HCT116 (cell line): ENCODE data around the gene LDB2. TPM values are rescaled to one million over a fixed set of nuclear protein-coding genes. Genes with fewer than 3 reads are reported as not detected.

ENCODE experiments used
- ATAC-seq: fragments of 200-7000 bp; cut with Tn5 transposase; 2 replicates; pipeline ENCODE4 v1.9.1; 2020; ENCODE audit warnings: mild to moderate bottlenecking, moderate library complexity
- BruUV-seq: library from RNA; stranded (reverse); fragments of 400-500 nt; replicated peaks from 2 replicates; lab custom pipeline; 2021; lab: Mats Ljungman, UMichigan
- CTCF ChIA-PET: fragments of 300-600 bp; sonication (Branson Sonifier 250); formaldehyde crosslinking; loops from one replicate; lab custom pipeline; 2021; ENCODE audit warnings: antibody characterized with exemption; lab: Charles Lee
- POLR2A ChIA-PET: fragments of 300-600, 350-600 bp; sonication (Branson Sonifier 250); formaldehyde crosslinking; loops from one replicate; lab custom pipeline; 2021; ENCODE audit warnings: antibody characterized with exemption; lab: Charles Lee
- RAD21 ChIA-PET, 2 experiments: fragments of 300-600 bp; sonication (Branson Sonifier 250); formaldehyde crosslinking; loops; one replicate each; lab custom pipeline; 2023; ENCODE audit warnings: low total read pairs in 2 of 2; ENCODE audit not compliant: uncharacterized antibody in 2 of 2, unreplicated experiment in 2 of 2, low non-redundant PET in 1 of 2; lab: Charles Lee
- DNase-seq: peaks from one replicate; pipeline ENCODE4 v3.0.0-alpha.2; 2010; ENCODE audit warnings: low read depth, low spot score
- H2AFZ ChIP-seq: fragments of 200-600 bp; shearing (Covaris generic), sonication (generic); 2 replicates; pipeline ENCODE4 v1.6.1; 2017; ENCODE audit warnings: low read depth, mixed run types, mixed read lengths, antibody characterized with exemption, low read length; ENCODE audit not compliant: poor library complexity, severe bottlenecking
- H3K27ac ChIP-seq: 2 replicates; pipeline ENCODE4 v1.5.1; 2012; ENCODE audit warnings: low read depth, low read length
- H3K27me3 ChIP-seq: fragments of 200-600 bp; sonication (generic); 2 replicates; pipeline ENCODE4 v1.6.1; 2016; ENCODE audit warnings: mixed run types, low read length, mixed read lengths; ENCODE audit not compliant: insufficient read depth
- H3K36me3 ChIP-seq, 2 experiments: fragments of 200-500 bp in 1 of 2; fragments of 200-600 bp in 1 of 2; sonication (Bioruptor generic) in 1 of 2; sonication (generic) in 1 of 2; 2 replicates each; pipeline versions ENCODE4 v1.5.1 to v1.6.1; 2014 to 2016; ENCODE audit warnings: low read length in 2 of 2, inconsistent platforms in 1 of 2, mixed read lengths in 1 of 2, mixed run types in 1 of 2; ENCODE audit not compliant: insufficient read depth in 2 of 2, control insufficient read depth in 1 of 2
- H3K4me1 ChIP-seq, 2 experiments: fragments of 200-600 bp in 1 of 2; sonication (generic) in 1 of 2; 2 replicates each; pipeline versions ENCODE4 v1.5.1 to v1.6.1; 2012 to 2017; ENCODE audit warnings: low read length in 2 of 2, inconsistent platforms in 1 of 2, mild to moderate bottlenecking in 1 of 2, mixed read lengths in 1 of 2, mixed run types in 1 of 2, moderate library complexity in 1 of 2; ENCODE audit not compliant: insufficient read depth in 2 of 2, control insufficient read depth in 1 of 2
- H3K4me2 ChIP-seq: fragments of 200-600 bp; sonication (generic); 2 replicates; pipeline ENCODE4 v1.6.1; 2017; ENCODE audit warnings: mixed run types, low read length, mixed read lengths
- H3K4me3 ChIP-seq, 2 experiments: fragments of 200-600 bp in 1 of 2; sonication (generic) in 1 of 2; replicated peaks in 1 of 2; 2 replicates each; pipeline ENCODE4 v1.5.1; 2011 to 2016; ENCODE audit warnings: low read length in 2 of 2, control low read depth in 1 of 2, low read depth in 1 of 2, mild to moderate bottlenecking in 1 of 2, mixed read lengths in 1 of 2, mixed run types in 1 of 2
- H3K79me2 ChIP-seq: fragments of 200-600 bp; sonication (generic); 2 replicates; pipeline ENCODE4 v1.6.1; 2017; ENCODE audit warnings: mild to moderate bottlenecking, mixed run types, low read length, moderate library complexity, mixed read lengths; ENCODE audit not compliant: insufficient read depth
- H3K9ac ChIP-seq: fragments of 200-600 bp; sonication (generic); 2 replicates; pipeline ENCODE4 v1.6.1; 2016; ENCODE audit warnings: low read length, mixed read lengths
- H3K9me2 ChIP-seq: fragments of 200-600 bp; sonication (generic), shearing (Covaris generic); 2 replicates; pipeline ENCODE4 v1.6.1; 2017; ENCODE audit warnings: mixed run types, mild to moderate bottlenecking, moderate library complexity; ENCODE audit not compliant: insufficient read depth
- H3K9me3 ChIP-seq, 2 experiments: fragments of 200-500 bp in 1 of 2; fragments of 200-600 bp in 1 of 2; sonication (Bioruptor generic) in 1 of 2; sonication (generic) in 1 of 2; 2 replicates each; pipeline ENCODE4 v1.6.1; 2014 to 2017; ENCODE audit warnings: low read length in 2 of 2, mixed read lengths in 2 of 2, inconsistent platforms in 1 of 2, low read depth in 1 of 2, mild to moderate bottlenecking in 1 of 2, mixed run types in 1 of 2, moderate library complexity in 1 of 2; ENCODE audit not compliant: control insufficient read depth in 1 of 2, insufficient read depth in 1 of 2
- H4K20me1 ChIP-seq: fragments of 200-600 bp; sonication (generic), shearing (Covaris generic); 2 replicates; pipeline ENCODE4 v1.6.1; 2017; ENCODE audit warnings: mixed run types, mild to moderate bottlenecking, moderate library complexity; ENCODE audit not compliant: insufficient read depth
- CBX3 ChIP-seq: IDR thresholded peaks from 2 replicates; pipeline ENCODE4 v1.6.1; 2012; ENCODE audit warnings: low read depth
- CTCF ChIP-seq, 3 experiments: fragments of 200-600 bp in 1 of 3; sonication (generic) in 1 of 3; IDR thresholded peaks in 2 of 3; conservative IDR thresholded peaks in 1 of 3; 2 replicates each; pipeline ENCODE4 v1.5.1; 2012 to 2017; ENCODE audit warnings: low read depth in 2 of 3, low read length in 2 of 3, antibody characterized with exemption in 1 of 3, borderline replicate concordance in 1 of 3, control low read depth in 1 of 3, mild to moderate bottlenecking in 1 of 3, mixed read lengths in 1 of 3, mixed run types in 1 of 3, moderate library complexity in 1 of 3; ENCODE audit not compliant: insufficient read depth in 1 of 3
- EGR1 ChIP-seq: IDR thresholded peaks from 2 replicates; pipeline ENCODE4 v1.6.1; 2012; ENCODE audit warnings: low read depth
- EZH2 ChIP-seq: fragments of 200-600 bp; sonication (generic); IDR thresholded peaks from 2 replicates; pipeline ENCODE4 v1.6.1; 2017; ENCODE audit warnings: antibody characterized with exemption, mixed run types
- MAX ChIP-seq: IDR thresholded peaks from 2 replicates; pipeline ENCODE4 v1.6.1; 2012
- SIN3A ChIP-seq: IDR thresholded peaks from 2 replicates; pipeline ENCODE4 v1.6.1; 2012; ENCODE audit warnings: low read depth
- TCF7L2 ChIP-seq: IDR thresholded peaks from 2 replicates; pipeline ENCODE4 v1.7.0; 2011; ENCODE audit warnings: borderline replicate concordance, inconsistent platforms; ENCODE audit not compliant: insufficient read depth, insufficient read length; ENCODE audit errors: extremely low read depth
- ZNF274 ChIP-seq: fragments of 200-500 bp; sonication (Bioruptor generic); IDR thresholded peaks from 2 replicates; pipeline ENCODE4 v1.6.1; 2014; ENCODE audit warnings: mild to moderate bottlenecking, low read depth, low read length, inconsistent platforms
- intact Hi-C: fragments of 100-400 bp; cut with micrococcal nuclease; formaldehyde crosslinking; loops from 2 replicates; pipeline ENCODE4 v1.10.0; 2022
- total RNA-seq: library from RNA; stranded (reverse); gene quantifications from one replicate; pipeline ENCODE4 v1.2.1, GENCODE V29; 2021; ENCODE audit not compliant: unreplicated experiment
- TF ChIP-seq, protein P1 (sequence below): IDR thresholded peaks from 2 replicates; pipeline ENCODE4 v1.6.1; 2012

The LDB2 gene
- total RNA-seq, 1 experiment from 2014 or later, result 0.12 TPM

- Histone ChIP-seq H3K9me3 (no peaks in the 10 kb centered on the region), H4K20me1 (no peaks in the 10 kb centered on the region), H2AFZ (no peak overlapping the region), H3K9ac (no peak overlapping the region), H3K9me2 (no peaks in the 10 kb centered on the region), H3K4me1 (no peaks in the 10 kb centered on the region), H3K27me3 (peaks cover 5% of the 10 kb centered on the region; the same call in 1 of the 2 replicates), H3K27ac (no peak overlapping the region), H3K79me2 (no peaks in the 10 kb centered on the region), H3K4me3 (no peak overlapping the region), H3K4me2 (no peak overlapping the region), H3K36me3 (no peaks in the 10 kb centered on the region)
- no peak for ATAC-seq
- CTCF ChIA-PET, result no interaction called here
- POLR2A ChIA-PET, result no interaction called here
- intact Hi-C loops, result no loop called here
- BruUV-seq, result no TSS peak
- TF ChIP-seq EZH2, result no peak
- TF ChIP-seq CBX3, result no peak
- TF ChIP-seq EGR1, result no peak
- TF ChIP-seq, protein P1, sequence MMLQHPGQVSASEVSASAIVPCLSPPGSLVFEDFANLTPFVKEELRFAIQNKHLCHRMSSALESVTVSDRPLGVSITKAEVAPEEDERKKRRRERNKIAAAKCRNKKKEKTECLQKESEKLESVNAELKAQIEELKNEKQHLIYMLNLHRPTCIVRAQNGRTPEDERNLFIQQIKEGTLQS, result no peak
- no peak for DNase-seq
- RAD21 ChIA-PET, result no interaction called here
These were observed 203.6 kb downstream of the LDB2 start for GRCh38 chr4:16694884-16695276.

DNA sequence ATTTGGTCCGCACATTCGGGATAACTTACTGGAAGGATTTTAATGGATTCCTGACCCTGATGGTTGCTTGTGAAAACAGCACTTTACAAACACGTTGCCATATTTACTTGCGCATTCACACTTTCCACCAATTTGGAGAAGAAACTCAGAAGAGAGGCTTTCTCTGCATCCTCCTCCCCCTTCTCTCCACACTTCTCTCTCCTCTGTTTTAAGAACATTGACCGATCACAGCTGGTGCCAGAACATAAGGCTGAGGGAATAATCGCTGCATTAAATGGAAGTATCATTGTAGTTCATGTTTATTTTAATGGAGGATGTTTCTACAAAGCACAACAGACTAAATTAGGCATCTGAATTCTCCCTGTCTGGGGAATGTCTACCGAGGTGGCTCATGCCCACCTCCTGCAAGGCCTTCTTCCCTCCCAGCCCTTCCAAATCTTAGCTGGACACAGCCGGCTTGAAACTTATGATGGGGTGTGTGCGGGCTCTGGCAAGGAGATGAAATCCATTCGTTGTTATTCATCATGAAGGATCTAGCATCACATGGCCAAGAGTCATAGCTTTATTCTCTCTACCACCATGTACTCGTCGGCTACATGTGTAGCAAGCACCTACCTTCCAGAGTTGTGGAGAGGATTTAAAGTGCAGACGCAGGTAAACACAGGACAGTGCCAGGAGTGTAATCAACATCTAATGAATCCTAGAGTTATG is 204.1 kb downstream of the LDB2 start:
- Histone ChIP-seq H4K20me1 (no peaks in the 10 kb centered on the region), H3K27me3 (peaks cover 5% of the 10 kb centered on the region; the same call in 1 of the 2 replicates), H3K9ac (no peak overlapping the region), H3K9me3 (no peaks in the 10 kb centered on the region), H3K79me2 (no peaks in the 10 kb centered on the region)
- no TSS peak for BruUV-seq
- intact Hi-C loops, result no loop called here
- TF ChIP-seq MAX, result no peak
- TF ChIP-seq TCF7L2, result no peak
- no peak for TF ChIP-seq SIN3A
- TF ChIP-seq CTCF (IDR thresholded peaks at IDR 0.05 in 2 of 3, conservative IDR thresholded peaks at IDR 0.05 in 1 of 3; ENCODE audit: borderline replicate concordance in 1 of 3, insufficient read depth in 1 of 3, low read depth in 2 of 3, low read length in 2 of 3), result no peak
- no peak for TF ChIP-seq ZNF274
- TF ChIP-seq, all 23 proteins: peak for 0
- no peaks in the 10 kb centered on the region for H3K9me2 ChIP-seq
- ATAC-seq (no peak), DNase-seq (no peak)
- no peak overlapping the region for H3K27ac ChIP-seq
- ChIA-PET POLR2A (no interaction called here), RAD21 (no interaction called here), CTCF (no interaction called here)
- no peak overlapping the region for H2AFZ ChIP-seq
- no peak overlapping the region for H3K4me2 ChIP-seq
- H3K4me1 ChIP-seq, result no peaks in the 10 kb centered on the region
- no peak overlapping the region for H3K4me3 ChIP-seq
- no peaks in the 10 kb centered on the region for H3K36me3 ChIP-seq
